NCI-H345 treated with DMSO at 0.1 percent for 48 hours (cell line): ENCODE data around the gene IL17RD.
"Not testable (repeated sequence)": the region's sequence is repeated elsewhere in the genome, so short reads cannot be mapped to it uniquely, and the experiment has no call there.

Experiments
- DNase-seq: peaks from one replicate; lab custom pipeline; 2025; ENCODE audit not compliant: unreplicated experiment; lab: John Stamatoyannopoulos, UW

IL17RD gene

GRCh38 chr3:57094575-57094974, 70.6 kb downstream of the IL17RD start:
- DNase-seq, result no peak

GRCh38 chr3:57093971-57094535, 71.1 kb downstream of the IL17RD start:
- no peak for DNase-seq

- no peak for DNase-seq
These were observed 71.7 kb downstream of the IL17RD start for GRCh38 chr3:57093489-57093888.

- DNase-seq, result no peak
These were observed 73.5 kb downstream of the IL17RD start for GRCh38 chr3:57091521-57092273.

GRCh38 chr3:57089043-57089442, 76.1 kb downstream of the IL17RD start:
- DNase-seq, result no peak

GRCh38 chr3:57088503-57088902, 76.7 kb downstream of the IL17RD start:
- DNase-seq, result no peak

GRCh38 chr3:57087361-57088092, 77.6 kb downstream of the IL17RD start:
- no peak for DNase-seq

- DNase-seq, result no peak
These were observed 79.0 kb downstream of the IL17RD start for GRCh38 chr3:57086201-57086600.

GRCh38 chr3:57085211-57085610, 79.9 kb downstream of the IL17RD start:
- DNase-seq, result no peak

GRCh38 chr3:57083266-57083995, 81.7 kb downstream of the IL17RD start:
- DNase-seq, result not testable (repeated sequence)

- DNase-seq, result no peak
These were observed 82.7 kb downstream of the IL17RD start for GRCh38 chr3:57082481-57082880.

GRCh38 chr3:57081173-57081572, 84.0 kb downstream of the IL17RD start:
- no peak for DNase-seq

GRCh38 chr3:57080171-57080570, 85.0 kb downstream of the IL17RD start:
- no peak for DNase-seq

GRCh38 chr3:57079474-57079831, 85.7 kb downstream of the IL17RD start:
- no peak for DNase-seq

GRCh38 chr3:57078635-57079473, 86.3 kb downstream of the IL17RD start:
- DNase-seq, result peak; percentile 4

GRCh38 chr3:57078344-57078634, 86.9 kb downstream of the IL17RD start:
- DNase-seq, result no peak

- DNase-seq, result no peak
These were observed 87.4 kb downstream of the IL17RD start for GRCh38 chr3:57077630-57078343.

GRCh38 chr3:57076422-57076951, 88.7 kb downstream of the IL17RD start:
- no peak for DNase-seq

GRCh38 chr3:57074135-57074534, 91.0 kb downstream of the IL17RD start:
- no peak for DNase-seq

- no peak for DNase-seq
These were observed 91.5 kb downstream of the IL17RD start for GRCh38 chr3:57073628-57074027.
